ENCODE measurements around the gene SLC2A4. TPM values are rescaled to one million over a fixed set of nuclear protein-coding genes. Genes with fewer than 3 reads are reported as not detected.

Gene SLC2A4
- total RNA-seq, 1 donor from 2014 or later = 0.19 TPM

Other genes starting within 250 kb of the SLC2A4 start
- 0.12 and 0.13 TPM in 2 replicates for gene SLC16A13, start 245.7 kb upstream of the SLC2A4 start, total RNA-seq
- not detected in 2 replicates for gene SLC16A11, start 237.6 kb upstream of the SLC2A4 start, total RNA-seq
- 0.19 TPM in 1 of 2 replicates, not detected in the other for gene CLEC10A, start 201.5 kb upstream of the SLC2A4 start, total RNA-seq
- gene ASGR2, start 166.9 kb upstream of the SLC2A4 start, total RNA-seq = not detected in 2 replicates
- 0.66 and 0.68 TPM in 2 replicates for gene ASGR1, start 102.3 kb upstream of the SLC2A4 start, total RNA-seq
- 15.0 and 16.0 TPM in 2 replicates for gene DLG4, start 61.9 kb upstream of the SLC2A4 start, total RNA-seq
- 273 and 426 TPM in 2 replicates for gene ACADVL, start 61.8 kb upstream of the SLC2A4 start, total RNA-seq
- 69.3 and 76.5 TPM in 2 replicates for gene DVL2, start 47.2 kb upstream of the SLC2A4 start, total RNA-seq
- gene PHF23, start 42.3 kb upstream of the SLC2A4 start, total RNA-seq = 33.3 and 34.9 TPM in 2 replicates
- 172 and 209 TPM in 2 replicates for gene GABARAP, start 39.3 kb upstream of the SLC2A4 start, total RNA-seq
- gene CTDNEP1, start 30.0 kb upstream of the SLC2A4 start, total RNA-seq = 17.6 and 35.4 TPM in 2 replicates
- 29.7 and 35.6 TPM in 2 replicates for gene ELP5, start 29.5 kb upstream of the SLC2A4 start, total RNA-seq
- 3.5 and 8.2 TPM in 2 replicates for gene CLDN7, start 19.2 kb upstream of the SLC2A4 start, total RNA-seq
- not detected in 2 replicates for gene YBX2, start 12.9 kb downstream of the SLC2A4 start, total RNA-seq
- gene EIF5A, start 25.9 kb downstream of the SLC2A4 start, total RNA-seq = 541 and 738 TPM in 2 replicates
- 33.6 and 40.6 TPM in 2 replicates for gene GPS2, start 33.6 kb downstream of the SLC2A4 start, total RNA-seq
- gene NEURL4, start 47.6 kb downstream of the SLC2A4 start, total RNA-seq = 14.2 and 18.9 TPM in 2 replicates
- gene ACAP1, start 54.8 kb downstream of the SLC2A4 start, total RNA-seq = 0.56 and 2.2 TPM in 2 replicates
- 5.8 and 5.9 TPM in 2 replicates for gene KCTD11, start 70.4 kb downstream of the SLC2A4 start, total RNA-seq
- not detected in 2 replicates for gene TMEM95, start 73.4 kb downstream of the SLC2A4 start, total RNA-seq
- not detected in 2 replicates for gene TNK1, start 99.4 kb downstream of the SLC2A4 start, total RNA-seq
- 18.6 and 25.4 TPM in 2 replicates for gene PLSCR3, start 112.8 kb downstream of the SLC2A4 start, total RNA-seq
- 55.4 and 82.8 TPM in 2 replicates for gene TMEM256, start 122.4 kb downstream of the SLC2A4 start, total RNA-seq
- gene NLGN2, start 126.1 kb downstream of the SLC2A4 start, total RNA-seq = 2.5 and 6.7 TPM in 2 replicates
- gene SPEM1, start 138.6 kb downstream of the SLC2A4 start, total RNA-seq = not detected in 2 replicates
- gene SPEM2, start 143.9 kb downstream of the SLC2A4 start, total RNA-seq = not detected in 2 replicates
- gene SPEM3, start 147.1 kb downstream of the SLC2A4 start, total RNA-seq = not detected in 2 replicates
- gene TMEM102, start 153.7 kb downstream of the SLC2A4 start, total RNA-seq = 2.4 and 3.2 TPM in 2 replicates
- gene FGF11, start 157.8 kb downstream of the SLC2A4 start, total RNA-seq = 0.13 and 0.19 TPM in 2 replicates
- gene CHRNB1, start 163.3 kb downstream of the SLC2A4 start, total RNA-seq = 6.6 and 7.6 TPM in 2 replicates
- gene ZBTB4, start 197.9 kb downstream of the SLC2A4 start, total RNA-seq = 18.2 and 23.6 TPM in 2 replicates
- gene SLC35G6, start 199.7 kb downstream of the SLC2A4 start, total RNA-seq = not detected in 2 replicates
- 98.6 and 101 TPM in 2 replicates for gene POLR2A, start 202.6 kb downstream of the SLC2A4 start, total RNA-seq

Data from aortic smooth muscle cell (primary cell).